GM20000 (cell line): ENCODE measurements around the gene SLC29A2.

Experiments used
- DNase-seq: peaks from one replicate; pipeline ENCODE4 v3.0.0; 2012; ENCODE audit warnings: low spot score
- TF ChIP-seq, protein P1 (sequence below): IDR thresholded peaks from 2 replicates; pipeline ENCODE4 v1.5.1; 2012; ENCODE audit warnings: mild to moderate bottlenecking, control low read depth; ENCODE audit errors: extremely low read depth, missing control alignments

Gene SLC29A2

GRCh38 chr11:66314561-66315497 is 56.7 kb downstream of the SLC29A2 start:
- TF ChIP-seq, protein P1, sequence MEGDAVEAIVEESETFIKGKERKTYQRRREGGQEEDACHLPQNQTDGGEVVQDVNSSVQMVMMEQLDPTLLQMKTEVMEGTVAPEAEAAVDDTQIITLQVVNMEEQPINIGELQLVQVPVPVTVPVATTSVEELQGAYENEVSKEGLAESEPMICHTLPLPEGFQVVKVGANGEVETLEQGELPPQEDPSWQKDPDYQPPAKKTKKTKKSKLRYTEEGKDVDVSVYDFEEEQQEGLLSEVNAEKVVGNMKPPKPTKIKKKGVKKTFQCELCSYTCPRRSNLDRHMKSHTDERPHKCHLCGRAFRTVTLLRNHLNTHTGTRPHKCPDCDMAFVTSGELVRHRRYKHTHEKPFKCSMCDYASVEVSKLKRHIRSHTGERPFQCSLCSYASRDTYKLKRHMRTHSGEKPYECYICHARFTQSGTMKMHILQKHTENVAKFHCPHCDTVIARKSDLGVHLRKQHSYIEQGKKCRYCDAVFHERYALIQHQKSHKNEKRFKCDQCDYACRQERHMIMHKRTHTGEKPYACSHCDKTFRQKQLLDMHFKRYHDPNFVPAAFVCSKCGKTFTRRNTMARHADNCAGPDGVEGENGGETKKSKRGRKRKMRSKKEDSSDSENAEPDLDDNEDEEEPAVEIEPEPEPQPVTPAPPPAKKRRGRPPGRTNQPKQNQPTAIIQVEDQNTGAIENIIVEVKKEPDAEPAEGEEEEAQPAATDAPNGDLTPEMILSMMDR: no peak
- DNase-seq: no peak

DNA sequence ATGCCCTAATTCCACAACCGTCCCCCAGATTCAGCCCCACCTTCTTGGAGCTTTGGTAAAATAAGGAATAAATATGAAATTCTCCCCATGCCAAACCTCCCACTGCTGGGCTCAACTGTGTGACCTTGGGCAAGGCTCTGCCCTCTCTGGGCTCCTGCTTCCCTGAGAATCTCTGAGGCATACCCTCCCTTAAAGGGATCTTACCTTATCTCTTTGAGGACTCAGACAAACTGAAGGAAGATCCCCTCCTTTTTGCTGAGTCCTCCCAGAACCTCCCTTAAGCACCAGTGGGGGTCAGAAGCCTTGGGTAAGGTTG is 57.4 kb downstream of the SLC29A2 start:
- DNase-seq: no peak
- TF ChIP-seq, protein P1: no peak

DNA sequence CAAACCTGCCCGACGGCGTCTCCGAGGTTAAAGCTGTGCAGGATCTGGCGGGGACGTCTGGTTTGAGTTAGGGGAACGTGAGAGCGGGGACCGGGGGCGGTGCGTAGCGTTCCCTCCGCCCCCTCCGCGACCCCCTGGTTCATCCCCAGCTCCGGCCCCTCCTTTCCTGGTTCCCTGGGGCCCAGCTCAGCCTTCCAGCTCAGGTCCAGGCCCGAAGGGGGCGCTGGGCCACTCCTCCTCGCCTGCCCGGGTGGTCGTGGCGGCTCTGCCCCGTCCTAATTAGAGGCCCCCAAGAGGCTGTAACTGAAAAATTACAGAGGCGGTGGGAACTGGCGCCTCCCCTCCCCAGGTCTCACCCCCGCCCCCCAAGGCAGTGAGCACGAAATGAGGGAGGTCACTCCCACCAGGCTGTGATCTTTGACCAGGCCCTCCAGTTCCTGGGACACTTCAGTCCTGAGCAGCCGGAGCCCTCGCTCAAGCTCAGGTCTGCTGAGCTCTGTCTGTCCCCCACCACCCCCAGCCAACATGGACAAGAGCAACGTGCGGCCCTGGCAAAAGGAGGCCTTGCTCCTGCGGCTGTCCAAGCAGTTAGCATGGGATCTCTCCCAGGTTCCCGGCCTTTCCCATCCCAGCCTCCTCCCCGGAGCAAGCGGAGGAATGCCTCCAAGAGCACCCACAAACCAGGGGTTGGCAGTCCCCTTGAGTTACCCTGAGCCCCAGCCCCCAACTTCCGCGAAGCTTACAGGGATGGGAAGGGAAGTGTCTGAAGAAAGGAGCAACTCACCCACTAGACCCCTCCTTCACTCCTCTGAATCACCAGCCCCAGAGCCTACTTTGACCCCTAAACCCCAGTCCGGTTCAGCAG is 58.0 kb downstream of the SLC29A2 start:
- TF ChIP-seq, protein P1: no peak
- no peak for DNase-seq

GRCh38 chr11:66312549-66313320 is 58.8 kb downstream of the SLC29A2 start:
- TF ChIP-seq, protein P1: no peak
- DNase-seq: peak; percentile 98
